Neural progenitor cell (in vitro differentiated cells): Measurements from ENCODE around the gene CRTC1. TPM values are rescaled to one million over a fixed set of nuclear protein-coding genes. Genes with fewer than 3 reads are reported as not detected.

ENCODE experiments used
- DNase-seq: peaks from one replicate; pipeline ENCODE4 v3.0.0-alpha.2; 2016; ENCODE audit warnings: low spot score
- H2AFZ ChIP-seq: fragments of 200-600 bp; sonication (generic); replicated peaks from 2 replicates; pipeline ENCODE4 v1.6.1; 2016; ENCODE audit warnings: antibody characterized with exemption
- H3F3A ChIP-seq: fragments of 200-600 bp; sonication (generic); 2 replicates; pipeline ENCODE4 v1.6.1; 2016; ENCODE audit warnings: antibody characterized with exemption, low read depth
- H3K27ac ChIP-seq: fragments of 200-600 bp; sonication (generic); 2 replicates; pipeline ENCODE4 v1.5.1; 2016; ENCODE audit warnings: mild to moderate bottlenecking
- H3K27me3 ChIP-seq: fragments of 200-600 bp; sonication (generic); 2 replicates; pipeline ENCODE4 v1.6.1; 2016; ENCODE audit warnings: mild to moderate bottlenecking, moderate library complexity
- H3K36me3 ChIP-seq: fragments of 200-600 bp; sonication (generic); 2 replicates; pipeline ENCODE4 v1.5.1; 2016
- H3K4me1 ChIP-seq: fragments of 200-600 bp; sonication (generic); 2 replicates; pipeline ENCODE4 v1.6.1; 2016; ENCODE audit warnings: mixed run types
- H3K4me2 ChIP-seq: fragments of 200-600 bp; sonication (generic); 2 replicates; pipeline ENCODE4 v1.6.1; 2016
- H3K4me3 ChIP-seq: fragments of 200-600 bp; sonication (generic); 2 replicates; pipeline ENCODE4 v1.5.1; 2016
- H3K79me2 ChIP-seq: fragments of 200-600 bp; sonication (generic); 2 replicates; pipeline ENCODE4 v1.6.1; 2016; ENCODE audit warnings: low read depth
- H3K9ac ChIP-seq: fragments of 200-600 bp; sonication (generic); 2 replicates; pipeline ENCODE4 v1.6.1; 2016
- H3K9me3 ChIP-seq: fragments of 200-600 bp; sonication (generic); 2 replicates; pipeline ENCODE4 v1.5.1; 2016; ENCODE audit warnings: low read depth
- H4K20me1 ChIP-seq: fragments of 200-600 bp; sonication (generic); 2 replicates; pipeline ENCODE4 v1.6.1; 2016; ENCODE audit warnings: low read depth
- H3K27ac Mint-ChIP-seq: 3 replicates; pipeline ENCODE4 v1.8.0; 2021; ENCODE audit warnings: mixed read lengths
- H3K27me3 Mint-ChIP-seq: 2 replicates; pipeline ENCODE4 v1.8.0; 2022; ENCODE audit warnings: low read depth, mild to moderate bottlenecking, inconsistent platforms, moderate library complexity, mixed read lengths; ENCODE audit not compliant: insufficient read depth
- H3K36me3 Mint-ChIP-seq: 3 replicates; pipeline ENCODE4 v1.8.0; 2021; ENCODE audit warnings: mixed read lengths
- H3K4me1 Mint-ChIP-seq: 3 replicates; pipeline ENCODE4 v1.8.0; 2021; ENCODE audit warnings: mixed read lengths
- H3K4me3 Mint-ChIP-seq: 3 replicates; pipeline ENCODE4 v1.8.0; 2021; ENCODE audit warnings: mild to moderate bottlenecking, moderate library complexity, mixed read lengths
- H3K9me3 Mint-ChIP-seq: 3 replicates; pipeline ENCODE4 v1.8.0; 2020; ENCODE audit warnings: mixed read lengths
- CTCF ChIP-seq: fragments of 200-600 bp; sonication (generic); IDR thresholded peaks from 2 replicates; pipeline ENCODE4 v1.5.1; 2017; ENCODE audit warnings: antibody characterized with exemption, mild to moderate bottlenecking
- EZH2 ChIP-seq: fragments of 200-600 bp; sonication (generic); IDR thresholded peaks from 2 replicates; pipeline ENCODE4 v1.6.1; 2017; ENCODE audit warnings: antibody characterized with exemption, mild to moderate bottlenecking, moderate library complexity
- EZH2phosphoT487 ChIP-seq: fragments of 200-600 bp; sonication (generic); IDR thresholded peaks from 2 replicates; pipeline ENCODE4 v1.6.1; 2017; ENCODE audit warnings: antibody characterized with exemption
- total RNA-seq: library from RNA; depleted of rRNA; stranded (reverse); fragments of >200 nt; gene quantifications from 2 replicates; pipeline ENCODE4 v1.2.3, GENCODE V29; 2015; ENCODE audit warnings: low replicate concordance

Gene CRTC1
- total RNA-seq, 1 donor from 2014 or later, result 2.4 TPM

GRCh38 chr19:18729933-18730530 is 46.6 kb downstream of the CRTC1 start:
- Histone ChIP-seq H3K79me2 (no peaks in the 10 kb centered on the region), H4K20me1 (peaks cover 28% of the 10 kb centered on the region), H3K9me3 (no peaks in the 10 kb centered on the region), H3K27ac (no peak overlapping the region), H3K9ac (no peak overlapping the region), H3K4me3 (no peak overlapping the region), H2AFZ (no peak overlapping the region), H3K4me2 (no peak overlapping the region), H3K36me3 (no peaks in the 10 kb centered on the region), H3K27me3 (no peaks in the 10 kb centered on the region), H3K4me1 (no peaks in the 10 kb centered on the region), H3F3A (no peaks in the 10 kb centered on the region)
- no peak for DNase-seq
- H3K27me3 Mint-ChIP-seq, result peaks cover 9% of the 10 kb centered on the region
- no peaks in the 10 kb centered on the region for H3K9me3 Mint-ChIP-seq
- TF ChIP-seq EZH2 (no peak), CTCF (no peak), EZH2phosphoT487 (no peak)
- no peak overlapping the region for H3K4me3 Mint-ChIP-seq
- peaks cover 31% of the 10 kb centered on the region for H3K4me1 Mint-ChIP-seq
- H3K36me3 Mint-ChIP-seq, result no peaks in the 10 kb centered on the region
- no peak overlapping the region for H3K27ac Mint-ChIP-seq

DNA sequence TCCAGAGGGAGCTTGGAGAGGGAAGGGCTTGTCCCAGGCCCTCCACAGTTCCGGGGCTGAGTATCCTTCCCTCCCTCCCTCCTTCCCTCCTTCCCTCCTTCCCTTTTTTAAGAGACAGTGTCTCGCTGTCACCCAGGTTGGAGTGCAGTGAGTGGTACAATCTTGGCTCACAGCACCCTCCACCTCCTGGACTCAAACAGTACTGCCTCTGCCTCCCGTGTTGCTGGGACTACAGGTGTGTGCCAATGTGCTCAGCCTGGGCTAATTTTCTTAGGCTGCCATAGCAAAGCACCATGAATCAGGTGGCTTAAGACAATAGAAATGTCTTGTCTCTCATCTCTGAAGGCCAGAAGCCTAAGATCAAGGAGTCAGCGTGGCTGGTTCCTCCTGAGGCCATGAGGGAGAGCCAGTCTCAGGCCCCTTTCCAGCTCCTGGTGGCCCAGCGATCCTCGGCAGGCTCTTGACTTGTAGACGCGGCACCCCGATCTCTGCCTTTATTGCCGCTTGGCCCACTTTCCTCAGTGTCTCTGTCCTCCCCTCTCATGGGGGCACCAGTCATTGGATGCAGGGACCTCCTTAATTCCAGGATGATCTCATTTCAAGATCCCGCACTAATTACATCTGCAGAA is 47.5 kb downstream of the CRTC1 start:
- Histone ChIP-seq H3F3A (no peaks in the 10 kb centered on the region), H3K27ac (no peak overlapping the region), H3K36me3 (no peaks in the 10 kb centered on the region), H4K20me1 (peaks cover 22% of the 10 kb centered on the region), H3K27me3 (no peaks in the 10 kb centered on the region), H3K9ac (no peak overlapping the region), H3K79me2 (no peaks in the 10 kb centered on the region), H3K9me3 (no peaks in the 10 kb centered on the region), H3K4me3 (no peak overlapping the region), H2AFZ (no peak overlapping the region), H3K4me1 (no peaks in the 10 kb centered on the region), H3K4me2 (no peak overlapping the region)
- peaks cover 28% of the 10 kb centered on the region for H3K4me1 Mint-ChIP-seq
- H3K27ac Mint-ChIP-seq, result peak overlapping the region; percentile 55
- TF ChIP-seq EZH2phosphoT487, result no peak
- no peak for TF ChIP-seq CTCF
- TF ChIP-seq EZH2, result no peak
- no peak overlapping the region for H3K4me3 Mint-ChIP-seq
- no peaks in the 10 kb centered on the region for H3K9me3 Mint-ChIP-seq
- no peaks in the 10 kb centered on the region for H3K36me3 Mint-ChIP-seq
- H3K27me3 Mint-ChIP-seq, result peaks cover 5% of the 10 kb centered on the region
- DNase-seq, result no peak

DNA sequence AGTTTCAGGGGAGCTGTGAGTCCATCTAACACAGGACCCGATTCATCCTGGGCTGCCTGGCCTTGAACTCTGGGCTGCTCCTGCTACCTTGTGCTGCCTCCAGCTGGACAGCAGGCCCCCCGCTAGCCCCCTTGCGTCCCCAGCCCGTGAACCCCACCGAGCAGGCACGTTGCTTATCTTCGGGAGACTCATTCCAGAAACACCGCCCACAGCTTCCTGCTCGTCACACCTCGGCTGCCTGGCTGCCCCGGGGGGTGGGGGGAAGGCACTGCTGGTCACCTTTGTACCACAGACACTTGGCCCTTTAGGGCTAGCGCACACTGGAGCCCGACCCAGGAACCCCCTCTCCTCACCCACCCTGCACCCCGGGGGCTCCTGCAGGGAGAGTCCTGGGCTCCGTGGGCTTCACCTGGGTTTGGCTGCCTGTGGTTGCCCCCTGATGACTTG is 48.1 kb downstream of the CRTC1 start:
- TF ChIP-seq CTCF (no peak), EZH2 (no peak), EZH2phosphoT487 (no peak)
- Histone ChIP-seq H3K9me3 (no peaks in the 10 kb centered on the region), H3K4me1 (no peaks in the 10 kb centered on the region), H3K27me3 (no peaks in the 10 kb centered on the region), H4K20me1 (peaks cover 25% of the 10 kb centered on the region), H3F3A (no peaks in the 10 kb centered on the region), H3K9ac (no peak overlapping the region), H3K4me2 (no peak overlapping the region), H3K4me3 (no peak overlapping the region), H3K36me3 (no peaks in the 10 kb centered on the region), H3K79me2 (no peaks in the 10 kb centered on the region), H2AFZ (no peak overlapping the region), H3K27ac (no peak overlapping the region)
- Mint-ChIP-seq H3K4me1 (peaks cover 28% of the 10 kb centered on the region), H3K36me3 (no peaks in the 10 kb centered on the region), H3K9me3 (no peaks in the 10 kb centered on the region), H3K27ac (no peak overlapping the region), H3K27me3 (peaks cover 4% of the 10 kb centered on the region), H3K4me3 (no peak overlapping the region)
- DNase-seq, result no peak
